Muscle layer of duodenum (tissue), 2 donors: ENCODE data around the gene SQSTM1.
"Not testable (repeated sequence)": the region's sequence is repeated elsewhere in the genome, so short reads cannot be mapped to it uniquely, and the experiment has no call there.

Experiments
- H3K27ac ChIP-seq: one replicate; pipeline ENCODE4 v1.7.0; 2013; ENCODE audit warnings: mild to moderate bottlenecking, low read length
- H3K27me3 ChIP-seq: one replicate; pipeline ENCODE4 v1.7.0; 2013; ENCODE audit warnings: low read depth, mild to moderate bottlenecking, control low read depth, low read length
- H3K36me3 ChIP-seq, 2 donors: one replicate each; pipeline ENCODE4 v1.7.0; 2013; ENCODE audit warnings: low read length in 2 of 2, control low read depth in 1 of 2, mild to moderate bottlenecking in 1 of 2; ENCODE audit not compliant: insufficient read depth in 2 of 2, control insufficient read depth in 1 of 2
- H3K4me1 ChIP-seq, 2 donors: one replicate each; pipeline ENCODE4 v1.7.0; 2013; ENCODE audit warnings: low read length in 2 of 2, mild to moderate bottlenecking in 2 of 2, control low read depth in 1 of 2, moderate library complexity in 1 of 2; ENCODE audit not compliant: insufficient read depth in 2 of 2, control insufficient read depth in 1 of 2
- H3K4me3 ChIP-seq, 2 donors: one replicate each; pipeline ENCODE4 v1.7.0; 2013; ENCODE audit warnings: low read length in 2 of 2, low read depth in 1 of 2, mild to moderate bottlenecking in 1 of 2
- H3K9me3 ChIP-seq, 2 donors: one replicate each; pipeline ENCODE4 v1.7.0; 2013; ENCODE audit warnings: low read length in 2 of 2, control low read depth in 1 of 2, mild to moderate bottlenecking in 1 of 2; ENCODE audit not compliant: control insufficient read depth in 1 of 2
- donor health status: healthy.

The SQSTM1 gene

DNA sequence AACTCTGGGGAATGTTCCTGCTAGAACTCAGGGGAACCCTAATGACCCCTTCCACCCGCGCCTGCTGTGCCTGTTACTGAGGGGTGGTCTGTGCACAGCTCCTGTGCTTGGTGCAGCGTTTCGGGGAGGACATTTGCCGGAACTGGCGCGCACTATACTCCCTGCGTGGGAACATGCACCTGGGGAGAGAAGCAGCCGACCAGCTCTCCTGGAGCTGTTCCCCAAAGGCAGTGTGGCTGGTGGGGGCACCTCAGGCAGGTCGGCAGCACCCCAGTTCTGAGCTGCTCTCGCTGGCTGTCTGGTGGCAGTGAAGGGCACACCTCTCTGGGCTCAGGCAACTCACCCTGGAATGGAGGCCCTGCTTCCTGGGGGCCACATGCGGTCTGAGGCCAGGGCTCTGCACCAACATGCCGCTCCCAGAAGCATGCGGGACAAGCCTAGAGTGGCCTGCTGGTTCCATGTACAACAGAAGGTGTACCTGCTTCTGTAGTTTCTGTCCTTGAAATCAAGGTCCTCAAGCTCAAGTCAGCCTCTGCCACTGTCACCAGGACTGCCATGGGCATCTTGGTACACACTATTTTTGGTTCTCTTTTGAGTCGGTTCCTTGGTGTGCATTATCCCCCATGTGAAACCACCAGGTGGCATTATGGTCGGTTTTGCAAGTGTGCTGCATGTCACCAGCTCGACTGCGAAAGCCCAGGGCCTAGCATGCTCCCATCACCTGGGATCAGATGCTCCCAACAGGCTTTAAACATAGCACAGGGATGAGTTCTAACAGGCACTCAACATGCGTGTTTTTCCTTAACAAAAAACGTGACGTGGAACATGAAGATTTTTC is 45.8 kb downstream of the SQSTM1 start:
- peaks cover 41 to 82% of the 10 kb centered on the region in 2 donors for H3K36me3 ChIP-seq

DNA sequence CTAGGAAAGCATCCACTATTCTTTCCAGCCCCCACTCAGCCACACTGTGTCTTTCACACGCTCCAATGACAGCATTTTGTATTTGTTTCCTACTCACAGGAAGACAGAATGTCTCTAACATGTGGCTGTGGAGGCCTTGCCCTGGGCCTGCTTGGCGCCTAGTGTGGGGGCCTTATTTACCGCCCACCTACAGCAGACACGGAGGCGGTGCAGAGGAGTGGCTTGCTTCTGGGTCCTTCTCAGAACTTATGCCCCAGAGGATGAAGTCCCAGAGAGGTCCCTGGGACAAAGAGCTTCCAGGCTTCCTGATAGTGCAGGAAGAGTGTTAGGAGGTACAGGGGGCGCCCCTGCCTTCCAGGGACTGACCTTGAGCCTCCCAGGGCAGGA is 46.4 kb downstream of the SQSTM1 start:
- H3K9me3 ChIP-seq: no peaks in the 10 kb centered on the region
- no peak overlapping the region for H3K4me3 ChIP-seq
- H3K4me1 ChIP-seq: no peaks in the 10 kb centered on the region
- no peaks in the 10 kb centered on the region for H3K27me3 ChIP-seq
- peaks cover 41 to 82% of the 10 kb centered on the region in 2 donors for H3K36me3 ChIP-seq
- H3K27ac ChIP-seq: no peak overlapping the region

More for the DNA sequence above, 45.8 kb downstream of the SQSTM1 start:
- Histone ChIP-seq H3K4me3 (no peak overlapping the region), H3K27me3 (no peaks in the 10 kb centered on the region), H3K27ac (no peak overlapping the region), H3K4me1 (no peaks in the 10 kb centered on the region), H3K9me3 (no peaks in the 10 kb centered on the region)

DNA sequence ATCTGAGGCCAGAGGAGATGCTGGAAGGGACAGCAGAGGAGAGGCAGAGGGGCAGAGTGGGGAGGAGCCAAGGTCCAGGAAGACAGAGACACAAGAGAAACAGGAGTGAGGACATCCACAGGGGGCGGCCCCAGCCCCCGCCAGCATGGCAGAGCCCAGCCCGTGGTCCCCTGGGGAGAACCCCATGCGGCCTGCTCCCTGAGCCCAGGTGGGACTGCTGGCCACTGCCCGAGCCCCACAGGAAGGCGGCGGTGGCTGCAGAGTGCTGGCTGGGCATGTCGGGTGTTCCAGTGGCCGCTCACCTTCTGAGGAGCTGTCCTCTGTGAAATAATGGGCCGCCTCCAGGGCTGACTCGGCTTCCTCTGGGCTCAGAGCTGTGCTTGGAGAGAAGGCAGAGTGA is 46.8 kb downstream of the SQSTM1 start:
- Histone ChIP-seq H3K9me3 (no peaks in the 10 kb centered on the region), H3K36me3 (peaks cover 42 to 82% of the 10 kb centered on the region in 2 donors), H3K4me1 (no peaks in the 10 kb centered on the region), H3K27ac (no peak overlapping the region), H3K27me3 (no peaks in the 10 kb centered on the region), H3K4me3 (no peak overlapping the region)

GRCh38 chr5:179868541-179868940 is 47.8 kb downstream of the SQSTM1 start:
- Histone ChIP-seq H3K27ac (no peak overlapping the region), H3K4me1 (no peaks in the 10 kb centered on the region), H3K4me3 (no peak overlapping the region), H3K27me3 (no peaks in the 10 kb centered on the region), H3K36me3 (peaks cover 44 to 82% of the 10 kb centered on the region in 2 donors), H3K9me3 (no peaks in the 10 kb centered on the region)

GRCh38 chr5:179869101-179869500 is 48.4 kb downstream of the SQSTM1 start:
- Histone ChIP-seq H3K27ac (no peak overlapping the region), H3K9me3 (no peaks in the 10 kb centered on the region), H3K4me1 (no peaks in the 10 kb centered on the region), H3K4me3 (no peak overlapping the region), H3K36me3 (peaks cover 45 to 82% of the 10 kb centered on the region in 2 donors), H3K27me3 (no peaks in the 10 kb centered on the region)

DNA sequence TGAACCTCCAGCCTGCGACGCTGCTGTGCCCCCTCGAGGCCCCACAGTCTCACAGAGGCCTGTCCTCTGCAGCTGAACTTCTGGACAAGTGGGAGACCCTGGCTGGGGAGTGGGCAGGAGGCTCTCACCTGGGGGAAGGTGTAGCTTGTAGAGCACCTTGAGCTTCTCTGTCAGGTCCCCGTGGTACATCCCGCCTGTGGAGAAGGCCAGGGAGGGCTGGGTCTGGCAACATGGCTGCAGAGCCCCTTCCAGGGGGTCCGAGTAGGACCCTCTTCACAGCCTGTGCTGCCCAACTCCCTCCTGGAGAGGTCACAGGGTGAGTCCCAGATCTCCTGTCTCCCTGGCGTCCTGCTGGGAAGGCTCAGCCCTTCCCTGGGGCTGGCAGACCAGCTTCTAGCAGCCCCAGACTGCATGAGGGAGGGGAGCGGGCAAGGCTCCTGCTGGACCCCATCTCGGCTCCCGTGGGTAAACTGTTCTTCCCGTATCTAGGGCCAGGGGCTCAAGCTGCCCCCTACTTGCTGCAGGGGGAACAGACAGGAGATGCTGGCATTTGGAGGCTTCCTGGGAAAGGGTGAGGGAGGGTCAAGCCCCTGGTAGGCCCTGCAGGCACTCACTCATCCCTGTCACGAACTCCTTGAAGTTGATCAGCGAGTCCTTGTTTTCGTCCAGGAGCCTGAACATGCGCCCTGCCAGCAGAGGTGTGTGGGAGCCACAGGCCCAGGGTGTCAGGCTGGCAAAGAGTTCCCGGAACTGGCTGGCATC is 49.1 kb downstream of the SQSTM1 start:
- H3K36me3 ChIP-seq: peaks cover 42 to 83% of the 10 kb centered on the region in 2 donors
- no peak overlapping the region for H3K27ac ChIP-seq
- no peaks in the 10 kb centered on the region for H3K27me3 ChIP-seq
- no peaks in the 10 kb centered on the region for H3K4me1 ChIP-seq
- H3K9me3 ChIP-seq: no peaks in the 10 kb centered on the region
- no peak overlapping the region for H3K4me3 ChIP-seq

- Histone ChIP-seq H3K27me3 (no peaks in the 10 kb centered on the region), H3K36me3 (peaks cover 39 to 82% of the 10 kb centered on the region in 2 donors)
Measured at GRCh38 chr5:179870403-179870903, 49.7 kb downstream of the SQSTM1 start.

GRCh38 chr5:179870952-179871351 is 50.2 kb downstream of the SQSTM1 start:
- peaks cover 44 to 85% of the 10 kb centered on the region in 2 donors for H3K36me3 ChIP-seq
- no peak overlapping the region for H3K4me3 ChIP-seq
- no peak overlapping the region for H3K27ac ChIP-seq
- H3K4me1 ChIP-seq: no peaks in the 10 kb centered on the region
- no peaks in the 10 kb centered on the region for H3K9me3 ChIP-seq
- H3K27me3 ChIP-seq: no peaks in the 10 kb centered on the region

More at GRCh38 chr5:179870403-179870903, 49.7 kb downstream of the SQSTM1 start:
- H3K4me1 ChIP-seq: no peaks in the 10 kb centered on the region
- no peaks in the 10 kb centered on the region for H3K9me3 ChIP-seq
- H3K4me3 ChIP-seq: no peak overlapping the region
- no peak overlapping the region for H3K27ac ChIP-seq

DNA sequence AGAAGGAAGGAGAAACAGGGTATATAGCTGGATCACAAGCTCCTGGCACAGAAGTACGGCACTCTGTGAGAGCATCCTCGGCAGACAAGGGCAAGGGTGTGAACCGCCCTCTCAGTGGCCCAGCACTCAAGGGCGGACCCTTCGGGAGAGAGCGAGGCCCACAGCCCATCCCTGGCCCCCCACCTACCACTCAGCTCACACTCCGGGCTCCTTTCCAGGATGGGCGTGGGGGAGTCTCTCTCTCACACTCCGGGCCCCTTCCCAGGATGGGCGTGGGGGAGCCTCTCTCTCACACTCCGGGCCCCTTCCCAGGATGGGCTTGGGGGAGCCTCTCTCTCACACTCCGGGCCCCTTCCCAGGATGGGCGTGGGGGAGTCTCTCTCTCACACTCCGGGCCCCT is 50.8 kb downstream of the SQSTM1 start:
- H3K4me1 ChIP-seq, H3K27ac ChIP-seq, H3K4me3 ChIP-seq, H3K9me3 ChIP-seq, H3K27me3 ChIP-seq: not testable (repeated sequence)
- H3K36me3 ChIP-seq: peaks cover 46 to 85% of the 10 kb centered on the region in 2 donors

- H3K4me3 ChIP-seq: no peak overlapping the region
- H3K27me3 ChIP-seq: no peaks in the 10 kb centered on the region
- H3K27ac ChIP-seq: no peak overlapping the region
- H3K9me3 ChIP-seq: no peaks in the 10 kb centered on the region
- H3K36me3 ChIP-seq: peaks cover 45 to 78% of the 10 kb centered on the region in 2 donors
- H3K4me1 ChIP-seq: no peaks in the 10 kb centered on the region
Measured at GRCh38 chr5:179872055-179872827, 51.5 kb downstream of the SQSTM1 start.
